NB4 (cell line): ENCODE measurements around the gene MYF5.

Experiments used
- MYC ChIP-seq: IDR thresholded peaks from 2 replicates; pipeline ENCODE4 v1.6.1; 2011; ENCODE audit warnings: low read depth, low read length
- POLR2A ChIP-seq: IDR thresholded peaks from 2 replicates; pipeline ENCODE4 v1.6.1; 2011; ENCODE audit warnings: mild to moderate bottlenecking; ENCODE audit not compliant: insufficient read length; ENCODE audit errors: extremely low read depth
- TF ChIP-seq, protein P1 (sequence below): IDR thresholded peaks from one replicate; pipeline ENCODE4 v1.5.1; 2012; ENCODE audit warnings: low read depth, low read length
- TF ChIP-seq, protein P2 (sequence below): IDR thresholded peaks from 2 replicates; pipeline ENCODE4 v1.6.1; 2011; ENCODE audit warnings: low read depth, low read length

DNA sequence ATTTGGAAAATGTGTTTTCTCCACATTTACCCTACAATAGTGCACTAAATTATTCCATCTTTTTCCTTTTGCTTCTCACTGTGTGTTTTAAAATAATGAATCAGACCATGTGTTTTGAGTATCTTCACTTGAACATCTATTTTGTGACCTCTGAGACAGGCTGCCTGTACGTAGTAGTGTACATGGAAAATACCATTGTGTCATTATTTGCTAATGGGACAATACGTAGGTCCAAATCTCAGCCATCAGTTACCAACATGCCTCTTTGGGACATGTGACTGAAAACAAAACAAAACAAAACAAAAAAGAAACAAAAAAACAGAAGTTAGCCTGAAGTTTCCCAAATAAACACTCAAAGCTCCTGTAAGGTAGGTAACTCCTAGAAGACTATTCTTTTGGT lies 16.4 kb upstream of the MYF5 start:
- TF ChIP-seq, protein P1, sequence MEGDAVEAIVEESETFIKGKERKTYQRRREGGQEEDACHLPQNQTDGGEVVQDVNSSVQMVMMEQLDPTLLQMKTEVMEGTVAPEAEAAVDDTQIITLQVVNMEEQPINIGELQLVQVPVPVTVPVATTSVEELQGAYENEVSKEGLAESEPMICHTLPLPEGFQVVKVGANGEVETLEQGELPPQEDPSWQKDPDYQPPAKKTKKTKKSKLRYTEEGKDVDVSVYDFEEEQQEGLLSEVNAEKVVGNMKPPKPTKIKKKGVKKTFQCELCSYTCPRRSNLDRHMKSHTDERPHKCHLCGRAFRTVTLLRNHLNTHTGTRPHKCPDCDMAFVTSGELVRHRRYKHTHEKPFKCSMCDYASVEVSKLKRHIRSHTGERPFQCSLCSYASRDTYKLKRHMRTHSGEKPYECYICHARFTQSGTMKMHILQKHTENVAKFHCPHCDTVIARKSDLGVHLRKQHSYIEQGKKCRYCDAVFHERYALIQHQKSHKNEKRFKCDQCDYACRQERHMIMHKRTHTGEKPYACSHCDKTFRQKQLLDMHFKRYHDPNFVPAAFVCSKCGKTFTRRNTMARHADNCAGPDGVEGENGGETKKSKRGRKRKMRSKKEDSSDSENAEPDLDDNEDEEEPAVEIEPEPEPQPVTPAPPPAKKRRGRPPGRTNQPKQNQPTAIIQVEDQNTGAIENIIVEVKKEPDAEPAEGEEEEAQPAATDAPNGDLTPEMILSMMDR, result no peak
- TF ChIP-seq POLR2A, result no peak
- TF ChIP-seq MYC, result no peak
- TF ChIP-seq, protein P2, sequence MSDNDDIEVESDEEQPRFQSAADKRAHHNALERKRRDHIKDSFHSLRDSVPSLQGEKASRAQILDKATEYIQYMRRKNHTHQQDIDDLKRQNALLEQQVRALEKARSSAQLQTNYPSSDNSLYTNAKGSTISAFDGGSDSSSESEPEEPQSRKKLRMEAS, result no peak
